ENCODE data around the gene ECPAS.
A peak's percentile ranks its signal among the peaks of the same experiment; 100 is the strongest.
"Not testable (repeated sequence)": the region's sequence is repeated elsewhere in the genome, so short reads cannot be mapped to it uniquely, and the experiment has no call there.

ECPAS gene

GRCh38 chr9:111413996-111414395 is 70.2 kb downstream of the ECPAS start:
- no peak for DNase-seq

DNA sequence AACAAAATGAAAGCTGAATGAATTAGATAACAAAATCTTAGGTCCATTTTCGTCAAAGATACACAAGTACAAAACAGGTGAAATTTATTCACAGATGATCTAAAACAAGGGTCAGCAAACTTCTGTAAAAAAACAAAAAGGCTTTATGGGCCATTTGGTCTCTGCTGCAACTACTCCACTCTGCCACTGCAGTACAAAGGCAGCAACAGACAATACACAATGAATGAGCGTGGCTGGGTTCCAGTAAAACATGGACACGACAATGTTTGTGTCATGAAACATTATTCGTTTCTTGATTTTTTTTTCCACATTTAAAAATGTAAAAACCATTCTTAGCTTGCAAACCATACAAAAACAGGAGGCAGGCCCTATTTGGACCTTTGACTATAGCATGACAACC is 71.9 kb downstream of the ECPAS start:
- no peak for DNase-seq

GRCh38 chr9:111411266-111411665 is 72.9 kb downstream of the ECPAS start:
- DNase-seq = no peak

DNA sequence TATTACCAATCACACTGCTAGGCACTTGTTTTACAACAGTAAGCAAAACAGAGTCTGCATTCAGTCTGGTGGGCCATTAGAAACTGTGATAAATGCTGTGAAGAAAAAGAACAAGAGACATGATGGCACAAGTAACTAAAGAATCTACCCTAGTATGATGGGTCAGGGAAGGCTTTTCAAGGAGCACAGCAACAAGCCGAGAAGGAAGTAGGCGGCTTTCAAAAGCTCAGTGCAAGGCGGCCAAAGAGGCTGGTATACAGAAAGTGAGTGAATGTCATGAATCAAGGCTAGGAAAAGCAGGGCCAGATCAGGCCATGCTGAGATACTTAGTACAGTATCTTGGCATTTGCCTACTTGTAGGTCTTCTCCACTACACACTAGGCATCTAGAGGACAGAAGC is 76.4 kb downstream of the ECPAS start:
- no peak for DNase-seq

- no peak for DNase-seq
Measured at GRCh38 chr9:111405701-111406100, 78.5 kb downstream of the ECPAS start.

DNA sequence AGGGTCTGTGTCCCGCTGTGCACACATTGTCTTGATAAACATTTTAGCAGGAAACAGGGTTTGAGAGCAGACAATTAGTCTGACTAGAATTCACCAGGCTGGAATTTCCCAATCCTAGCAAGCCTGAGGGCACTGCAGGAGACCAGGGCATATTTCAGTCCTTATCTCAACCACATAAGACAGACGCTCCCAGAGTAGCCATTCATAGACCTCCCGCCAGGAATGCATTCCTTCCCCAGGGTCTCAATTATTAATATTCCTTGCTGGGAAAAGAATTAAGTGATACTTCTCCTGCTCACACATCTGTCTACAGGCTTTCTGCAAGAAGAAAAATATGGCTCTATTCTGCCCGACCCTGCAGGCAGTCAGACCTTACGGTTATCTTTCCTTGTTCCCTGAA is 82.7 kb downstream of the ECPAS start:
- DNase-seq = not testable (repeated sequence)

DNA sequence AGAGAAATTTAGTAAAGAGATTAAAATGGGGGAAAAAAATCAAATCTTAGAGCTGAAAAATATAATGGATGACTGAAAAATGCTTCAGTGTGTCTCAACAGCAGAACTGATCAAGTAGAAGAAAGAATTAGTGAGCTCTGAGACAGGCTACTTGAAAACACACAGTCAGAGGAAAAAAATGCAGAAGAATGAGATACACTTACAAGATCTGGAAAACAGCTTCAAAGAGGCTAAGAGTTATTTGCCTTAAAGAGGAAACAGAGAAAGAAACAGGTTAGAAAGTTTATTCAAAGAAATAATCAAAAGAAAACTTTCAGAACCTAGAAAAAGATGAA is 83.7 kb downstream of the ECPAS start:
- DNase-seq = no peak

GRCh38 chr9:111399772-111400563 is 84.2 kb downstream of the ECPAS start:
- peak; percentile 3 for DNase-seq

GRCh38 chr9:111399211-111399739 is 84.9 kb downstream of the ECPAS start:
- no peak for DNase-seq

DNA sequence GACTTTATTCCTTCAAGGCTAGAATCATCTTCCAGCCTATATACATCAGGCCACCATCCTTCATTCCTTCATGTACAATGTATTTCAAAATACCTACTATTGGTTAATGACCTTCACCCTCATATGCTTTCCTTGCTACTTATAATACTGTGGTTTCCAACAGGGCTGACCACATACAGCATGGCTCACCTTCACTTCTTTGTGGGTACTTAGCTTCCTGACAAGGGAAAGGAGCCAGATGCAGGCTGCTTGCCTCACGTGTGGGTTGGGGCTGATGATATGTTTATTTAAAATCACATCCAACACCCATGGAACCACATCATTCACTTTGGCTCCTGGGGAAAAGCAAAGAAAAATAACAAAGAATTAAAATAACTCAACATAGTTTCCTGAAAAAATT is 90.2 kb downstream of the ECPAS start:
- no peak for DNase-seq

DNA sequence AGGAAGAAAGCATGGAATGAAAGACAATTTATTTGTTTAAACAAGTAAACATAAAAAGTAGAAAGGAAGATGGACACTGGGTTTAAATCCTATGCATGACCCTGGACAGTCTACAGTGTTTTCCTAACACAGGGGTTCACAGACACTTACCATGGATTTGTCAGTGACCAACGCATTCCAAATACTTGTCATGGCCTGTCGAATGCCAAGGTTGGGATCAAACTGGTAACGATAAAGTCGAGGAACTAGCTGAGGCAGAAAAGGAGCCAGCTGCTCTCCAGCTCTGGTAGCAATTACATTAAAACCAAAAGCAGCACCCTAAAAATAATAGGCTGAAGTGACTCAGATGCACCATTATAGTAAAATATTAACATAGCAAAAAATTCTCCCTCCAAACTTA is 94.8 kb downstream of the ECPAS start:
- DNase-seq = no peak

DNA sequence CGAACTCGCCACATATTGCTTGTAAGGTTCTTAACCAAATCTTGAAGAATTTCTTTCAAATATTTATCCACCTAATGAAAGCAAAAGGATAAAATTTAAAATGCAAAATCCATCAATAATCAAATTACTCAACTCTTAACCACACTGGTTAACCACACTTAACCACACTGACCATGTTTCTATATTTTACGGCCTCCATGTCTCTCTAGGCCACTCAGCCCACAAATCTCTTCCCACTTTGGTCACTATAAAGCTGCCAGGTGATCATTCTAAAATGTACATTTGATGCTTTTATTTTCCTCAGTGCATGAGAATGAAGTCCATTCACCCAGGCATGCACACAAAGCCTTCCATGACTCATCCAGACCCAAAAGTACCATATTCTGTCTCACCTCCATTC is 97.8 kb downstream of the ECPAS start:
- DNase-seq = no peak

DNA sequence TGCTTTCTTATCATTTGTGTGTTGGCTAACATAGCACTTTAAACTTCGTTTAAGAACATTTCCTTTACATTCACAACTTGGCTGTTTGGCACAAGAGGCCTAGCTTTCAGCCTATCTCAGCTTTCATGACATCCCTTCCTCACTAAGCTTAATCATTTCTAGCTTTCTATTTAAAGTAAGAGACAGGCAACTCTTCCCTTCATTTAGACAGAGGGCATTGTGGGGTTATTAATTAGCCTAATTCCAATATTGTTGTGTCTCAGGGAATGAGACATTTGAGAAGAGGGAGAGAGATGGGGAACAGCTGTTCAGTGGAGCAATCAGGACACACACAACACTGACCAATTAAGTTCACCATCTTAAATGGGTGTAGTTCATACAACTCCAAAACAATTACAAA is 103.2 kb downstream of the ECPAS start:
- no peak for DNase-seq

GRCh38 chr9:111375817-111376564 is 108.2 kb downstream of the ECPAS start:
- DNase-seq = no peak

GRCh38 chr9:111375062-111375461 is 109.1 kb downstream of the ECPAS start:
- DNase-seq = no peak

DNA sequence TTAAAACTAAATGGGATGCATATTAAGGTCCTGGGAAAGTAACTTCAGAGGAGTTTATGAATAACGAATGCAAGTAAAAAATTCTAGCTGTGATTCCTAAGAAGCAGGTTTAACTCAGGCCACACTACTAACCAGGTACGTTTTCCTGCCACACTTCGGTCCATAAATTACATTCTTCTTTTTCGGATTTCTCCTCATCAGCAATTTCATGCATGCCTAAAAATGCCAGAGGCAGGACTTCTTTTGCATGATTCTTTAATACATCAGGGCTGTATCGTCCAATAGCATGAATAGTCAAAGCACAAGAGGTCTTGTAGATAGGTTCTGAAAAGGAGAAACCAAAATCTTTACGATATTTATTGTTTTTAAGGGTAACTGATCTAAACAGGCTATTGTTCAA is 111.9 kb downstream of the ECPAS start:
- DNase-seq = no peak

DNA sequence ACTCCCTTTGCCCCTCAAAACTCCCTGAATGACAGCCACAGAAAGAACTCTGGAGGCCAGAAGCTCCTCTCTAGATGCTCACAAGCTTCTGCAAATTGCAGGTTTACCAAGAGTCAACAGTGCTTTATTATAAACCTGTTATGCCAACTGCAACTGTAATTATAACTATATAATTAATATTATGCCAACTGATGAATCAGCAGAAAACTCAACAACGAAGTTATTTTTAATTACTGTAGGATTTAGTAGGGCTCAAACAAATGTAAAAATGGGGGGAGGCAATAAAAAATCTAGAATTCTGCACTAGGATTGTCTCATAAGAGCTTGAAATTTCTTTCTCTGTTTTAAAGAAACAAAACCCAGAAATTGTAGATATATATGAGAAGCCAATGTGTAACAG is 117.2 kb downstream of the ECPAS start:
- no peak for DNase-seq

- DNase-seq = no peak
Measured at GRCh38 chr9:111362526-111362925, 121.7 kb downstream of the ECPAS start.

GRCh38 chr9:111360881-111361280 is 123.3 kb downstream of the ECPAS start:
- no peak for DNase-seq

DNA sequence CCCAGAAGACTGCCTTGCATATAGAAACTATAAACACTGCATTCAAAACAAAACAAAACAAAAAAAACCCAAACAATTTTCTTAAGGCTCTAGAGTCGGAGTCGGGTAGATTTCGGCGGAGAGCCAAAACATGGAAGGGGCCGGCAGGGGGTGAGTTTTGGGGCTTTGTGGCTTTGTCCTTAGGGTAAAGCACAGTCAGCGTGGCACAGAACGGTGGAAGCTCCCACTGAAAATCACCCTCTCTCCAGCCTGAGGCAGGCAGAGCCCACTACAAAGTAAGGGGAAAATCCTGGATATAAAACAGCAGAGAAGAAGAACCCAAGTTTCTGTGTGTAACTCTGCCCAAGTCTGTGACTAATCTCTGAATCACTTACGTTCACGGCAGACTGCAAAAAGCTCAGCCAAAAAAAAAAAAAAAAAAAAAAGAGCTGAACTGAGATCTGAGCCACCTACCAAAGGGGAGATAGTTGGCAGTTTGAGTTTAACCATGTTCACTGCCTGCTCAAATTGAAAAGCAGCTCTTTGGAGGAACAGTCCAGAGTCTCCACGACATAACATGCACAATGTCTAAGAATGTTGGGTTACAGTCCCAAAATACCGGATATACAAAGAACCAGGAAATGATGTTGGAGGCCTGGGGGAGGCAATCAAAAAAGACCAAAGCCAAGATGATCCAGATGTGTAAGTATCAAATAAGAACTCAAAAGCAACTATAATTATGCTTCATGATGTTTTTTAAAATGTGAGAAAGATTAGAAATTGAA is 127.5 kb downstream of the ECPAS start:
- no peak for DNase-seq

DNA sequence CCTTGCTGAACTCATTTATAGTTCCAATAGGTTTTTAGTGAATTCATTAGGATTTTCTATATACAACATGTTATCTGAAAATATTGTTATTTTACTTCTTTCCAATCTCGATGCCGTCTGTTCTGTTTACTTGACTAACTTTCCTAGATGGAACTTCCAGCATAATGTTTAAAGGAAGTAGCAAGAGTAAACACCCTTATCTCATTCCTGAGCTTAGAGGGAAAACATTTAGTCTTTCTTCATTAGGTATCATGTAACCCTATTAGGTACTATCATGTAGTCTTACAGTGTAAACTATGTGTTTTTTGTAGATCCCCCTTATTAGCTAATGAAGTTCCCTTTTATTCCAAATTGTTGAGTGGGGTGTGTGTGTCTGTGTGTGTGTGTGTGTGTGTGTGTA is 131.6 kb downstream of the ECPAS start:
- DNase-seq = no peak

DNA sequence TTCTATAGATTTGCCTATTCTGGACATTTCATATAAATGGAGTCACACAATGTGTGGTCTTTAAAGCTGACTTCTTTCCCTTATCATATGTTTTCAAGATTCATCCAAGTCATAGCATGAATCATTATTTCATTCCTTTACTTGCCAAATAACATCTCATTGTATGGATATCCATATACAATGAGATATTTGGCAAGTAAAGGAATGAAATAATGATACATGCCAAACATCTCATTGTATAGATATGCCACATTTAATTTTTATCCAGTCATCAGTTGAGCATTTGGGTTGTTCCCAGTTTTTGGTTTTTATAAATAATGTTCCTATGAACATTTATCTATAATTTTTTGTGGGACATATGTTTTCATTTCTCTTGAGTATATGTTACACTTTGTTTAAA is 133.6 kb downstream of the ECPAS start:
- no peak for DNase-seq

DNA sequence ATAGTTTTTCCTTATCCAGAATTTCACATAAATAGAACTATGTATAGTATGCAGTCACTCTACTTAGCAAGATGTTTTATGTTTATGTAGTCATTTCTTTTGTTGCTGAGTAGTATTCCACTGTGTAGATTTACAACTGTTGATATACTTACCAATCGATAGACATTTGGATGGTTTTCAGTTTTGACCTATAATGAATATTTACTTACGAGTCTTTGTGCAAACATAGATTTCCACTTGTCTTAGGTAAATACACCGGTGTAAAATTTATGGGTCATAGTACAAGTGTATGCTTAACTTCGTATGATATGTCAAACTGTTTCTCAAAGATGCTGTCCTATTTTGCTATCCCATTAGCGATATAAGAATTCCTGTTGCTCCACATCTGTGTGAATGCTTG is 134.4 kb downstream of the ECPAS start:
- peak; percentile 54 for DNase-seq

DNA sequence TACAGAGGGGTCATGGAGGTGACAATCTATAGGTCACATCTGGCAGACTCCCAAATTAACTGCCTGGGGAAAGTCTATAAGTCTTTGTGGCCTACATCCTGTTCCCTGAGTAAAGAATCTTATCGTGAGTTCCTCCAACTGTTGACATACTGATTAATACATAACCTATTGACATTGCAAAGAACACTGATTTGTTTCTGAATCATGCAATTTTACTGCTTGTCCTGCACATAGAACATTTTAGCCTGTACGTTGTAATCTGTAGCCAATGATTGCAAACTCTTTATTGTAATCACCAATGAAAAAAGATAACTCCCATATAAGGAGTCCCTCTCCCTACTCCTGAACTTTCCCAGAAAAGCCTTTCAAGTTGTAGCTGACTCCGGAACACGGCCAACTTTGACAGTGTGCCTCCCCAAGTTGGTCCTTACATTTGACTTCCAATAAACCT is 135.3 kb downstream of the ECPAS start:
- DNase-seq = no peak
